ENCODE measurements around the gene USP34. TPM values are rescaled to one million over a fixed set of nuclear protein-coding genes. Genes with fewer than 3 reads are reported as not detected.

Gene USP34
- polyA plus RNA-seq, 4 donors: 35.0 to 90.2 (median 44.3) TPM

DNA sequence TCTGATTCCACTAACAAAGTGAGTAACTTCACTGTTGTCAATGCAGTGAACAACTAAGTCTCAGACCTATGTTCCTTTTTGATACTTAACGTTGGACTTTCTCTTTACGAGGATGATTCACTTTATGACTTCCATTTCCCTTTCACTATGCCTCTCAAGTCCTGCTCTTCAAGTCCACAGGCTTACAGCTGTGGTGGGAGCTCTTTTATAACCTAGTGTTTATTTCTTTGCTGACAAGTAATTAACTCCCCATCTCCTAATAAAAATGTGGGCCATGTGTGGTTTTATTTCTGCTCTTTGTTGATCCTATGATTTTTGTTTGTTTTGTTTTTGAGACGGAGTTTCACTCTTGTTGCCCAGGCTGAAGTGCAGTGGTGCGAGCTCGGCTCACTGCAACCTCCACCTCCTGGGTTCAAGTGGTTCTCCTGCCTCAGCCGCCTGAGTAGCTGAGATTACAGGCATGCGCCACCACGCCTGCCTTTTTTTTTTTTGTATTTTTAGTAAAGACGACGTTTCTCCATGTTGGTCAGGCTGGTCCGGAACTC, 142.1 kb downstream of the USP34 start:
- DNase-seq: peak; percentile 56 to 86
- no peak overlapping the region for H3K4me3 ChIP-seq (ENCODE audit: low read depth in 1 of 3, low read length in 3 of 3)

DNA sequence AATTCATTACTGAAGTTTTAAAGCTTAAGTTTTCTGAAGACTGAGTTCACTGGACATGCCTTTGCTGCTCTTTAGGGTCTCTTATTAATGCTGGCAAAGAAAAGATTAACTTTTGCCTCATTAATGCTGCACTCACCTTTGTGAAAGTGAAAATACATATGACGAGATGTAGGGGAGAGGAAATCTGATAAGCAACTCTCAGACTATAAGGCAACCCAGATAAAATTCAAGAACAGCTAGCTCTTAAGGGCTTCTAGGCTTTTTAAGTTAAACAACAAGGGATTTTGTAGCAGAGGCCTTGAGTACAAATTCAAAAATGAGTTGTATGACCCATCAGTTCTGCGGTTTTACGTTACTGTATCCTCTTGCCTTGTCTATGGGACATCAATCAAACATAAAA, 143.7 kb downstream of the USP34 start:
- 45 to 68% (median 55%) methylated on average over 3 of the region's 3 CpGs for WGBS, 3 donors
- FAIRE-seq: no peak
- Histone ChIP-seq H3K9me3 (ENCODE audit: control insufficient read depth in 2 of 2, insufficient read depth in 1 of 2, low read depth in 1 of 2, low read length in 1 of 2) (no peaks in the 10 kb centered on the region), H3K27me3 (ENCODE audit: control insufficient read depth in 3 of 3, insufficient read depth in 3 of 3, low read length in 3 of 3) (no peaks in the 10 kb centered on the region), H3K27ac (ENCODE audit: low read depth in 1 of 3, low read length in 2 of 3) (no peak overlapping the region), H3K4me1 (ENCODE audit: control insufficient read depth in 3 of 3, insufficient read depth in 2 of 3, low read depth in 1 of 3, low read length in 2 of 3) (no peaks in the 10 kb centered on the region), H3K4me3 (ENCODE audit: low read depth in 1 of 3, low read length in 3 of 3) (no peak overlapping the region), H3K36me3 (ENCODE audit: control insufficient read depth in 3 of 3, insufficient read depth in 2 of 3, low read depth in 1 of 3, low read length in 3 of 3) (peaks cover 4 to 25% (median 4%) of the 10 kb centered on the region in 3 donors)
- DNase-seq: peak in 1 of 2 donors; percentile 40

More for the DNA sequence above, 142.1 kb downstream of the USP34 start:
- H3K4me1 ChIP-seq (ENCODE audit: control insufficient read depth in 3 of 3, insufficient read depth in 2 of 3, low read depth in 1 of 3, low read length in 2 of 3): no peaks in the 10 kb centered on the region
- WGBS, 3 donors: 64 to 66% (median 66%) methylated on average over 11 of the region's 11 CpGs
- peaks cover 0 to 21% (median 5%) of the 10 kb centered on the region in 3 donors for H3K36me3 ChIP-seq (ENCODE audit: control insufficient read depth in 3 of 3, insufficient read depth in 2 of 3, low read depth in 1 of 3, low read length in 3 of 3)
- H3K27ac ChIP-seq (ENCODE audit: low read depth in 1 of 3, low read length in 2 of 3): peak overlapping the region in 2 of 3 donors; percentile 12 to 26
- FAIRE-seq: no peak
- H3K9me3 ChIP-seq (ENCODE audit: control insufficient read depth in 2 of 2, insufficient read depth in 1 of 2, low read depth in 1 of 2, low read length in 1 of 2): no peaks in the 10 kb centered on the region
- H3K27me3 ChIP-seq (ENCODE audit: control insufficient read depth in 3 of 3, insufficient read depth in 3 of 3, low read length in 3 of 3): no peaks in the 10 kb centered on the region

DNA sequence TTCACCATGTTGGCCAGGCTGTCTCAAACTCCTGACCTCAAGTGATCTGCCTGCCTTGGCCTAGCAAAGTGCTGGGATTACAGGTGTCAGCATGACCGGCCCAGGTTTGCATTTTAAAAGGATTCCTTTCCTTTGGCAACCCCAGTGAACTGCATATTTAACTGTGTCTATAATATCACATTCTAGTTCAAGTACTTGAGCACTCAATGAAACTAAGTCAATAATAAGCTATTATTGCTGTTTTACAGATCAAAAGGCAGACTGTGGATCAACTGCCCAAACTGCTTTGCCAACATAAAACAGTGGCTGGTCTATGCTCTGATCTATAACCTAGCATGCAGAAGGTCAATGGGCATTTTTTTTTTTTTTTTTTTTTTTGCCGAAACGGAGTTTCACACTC, 144.5 kb downstream of the USP34 start:
- Histone ChIP-seq H3K27ac (ENCODE audit: low read depth in 1 of 3, low read length in 2 of 3) (peak overlapping the region in 2 of 3 donors; percentile 14 to 44), H3K27me3 (ENCODE audit: control insufficient read depth in 3 of 3, insufficient read depth in 3 of 3, low read length in 3 of 3) (no peaks in the 10 kb centered on the region), H3K36me3 (ENCODE audit: control insufficient read depth in 3 of 3, insufficient read depth in 2 of 3, low read depth in 1 of 3, low read length in 3 of 3) (peaks cover 4 to 30% (median 4%) of the 10 kb centered on the region in 3 donors), H3K4me1 (ENCODE audit: control insufficient read depth in 3 of 3, insufficient read depth in 2 of 3, low read depth in 1 of 3, low read length in 2 of 3) (no peaks in the 10 kb centered on the region), H3K9me3 (ENCODE audit: control insufficient read depth in 2 of 2, insufficient read depth in 1 of 2, low read depth in 1 of 2, low read length in 1 of 2) (no peaks in the 10 kb centered on the region), H3K4me3 (ENCODE audit: low read depth in 1 of 3, low read length in 3 of 3) (no peak overlapping the region)
- 18 to 73% (median 24%) methylated on average over 3 of the region's 3 CpGs for WGBS, 3 donors
- DNase-seq: peak in 1 of 2 donors; percentile 44
- FAIRE-seq: no peak

DNA sequence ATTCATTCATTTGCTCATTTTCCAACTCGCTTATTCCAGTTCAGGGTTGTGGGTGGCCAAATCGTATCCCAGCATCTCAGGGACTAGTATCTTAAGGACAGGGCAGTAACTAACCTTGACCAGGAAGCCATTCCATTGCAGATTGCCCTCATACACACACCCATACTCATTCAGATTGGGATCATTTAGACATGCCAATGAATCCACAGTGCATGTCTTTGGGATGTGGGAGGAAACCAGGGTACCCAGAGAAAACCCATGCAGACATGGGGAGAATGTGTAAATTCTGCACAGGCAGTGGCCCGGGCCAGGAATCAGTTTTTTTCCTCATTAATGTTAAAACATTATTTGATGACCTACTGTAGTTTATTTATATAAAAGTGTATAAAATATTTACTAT, 150.7 kb downstream of the USP34 start:
- WGBS, 3 donors: 95 to 98% (median 96%) methylated on average over 3 of the region's 3 CpGs
- Histone ChIP-seq H3K4me1 (ENCODE audit: control insufficient read depth in 3 of 3, insufficient read depth in 2 of 3, low read depth in 1 of 3, low read length in 2 of 3) (no peaks in the 10 kb centered on the region), H3K27ac (ENCODE audit: low read depth in 1 of 3, low read length in 2 of 3) (no peak overlapping the region), H3K9me3 (ENCODE audit: control insufficient read depth in 2 of 2, insufficient read depth in 1 of 2, low read depth in 1 of 2, low read length in 1 of 2) (no peaks in the 10 kb centered on the region), H3K27me3 (ENCODE audit: control insufficient read depth in 3 of 3, insufficient read depth in 3 of 3, low read length in 3 of 3) (no peaks in the 10 kb centered on the region), H3K36me3 (ENCODE audit: control insufficient read depth in 3 of 3, insufficient read depth in 2 of 3, low read depth in 1 of 3, low read length in 3 of 3) (peaks cover 4 to 47% (median 7%) of the 10 kb centered on the region in 3 donors), H3K4me3 (ENCODE audit: low read depth in 1 of 3, low read length in 3 of 3) (no peak overlapping the region)
- FAIRE-seq: no peak
- no peak for DNase-seq

DNA sequence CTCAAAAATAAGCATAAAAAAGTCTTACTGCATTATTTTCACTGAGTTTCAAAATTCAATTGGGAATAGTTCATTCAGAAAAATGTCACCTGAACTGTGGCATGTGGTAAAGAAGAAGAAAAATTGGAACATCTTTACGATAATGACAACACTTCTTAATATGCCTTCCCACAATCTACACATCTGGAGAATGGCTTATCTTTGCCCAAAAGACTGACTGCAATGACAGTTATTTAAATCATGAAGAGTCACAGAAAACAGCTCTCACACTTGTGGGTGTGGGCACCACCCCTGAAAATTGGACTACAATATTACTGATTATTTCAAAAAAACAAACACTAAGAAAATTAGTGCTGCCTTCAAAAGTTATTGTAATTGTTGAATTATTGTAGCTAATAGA, 152.3 kb downstream of the USP34 start:
- FAIRE-seq: no peak
- DNase-seq: no peak
- Histone ChIP-seq H3K36me3 (ENCODE audit: control insufficient read depth in 3 of 3, insufficient read depth in 2 of 3, low read depth in 1 of 3, low read length in 3 of 3) (peaks cover 4 to 44% (median 5%) of the 10 kb centered on the region in 3 donors), H3K27me3 (ENCODE audit: control insufficient read depth in 3 of 3, insufficient read depth in 3 of 3, low read length in 3 of 3) (no peaks in the 10 kb centered on the region), H3K4me1 (ENCODE audit: control insufficient read depth in 3 of 3, insufficient read depth in 2 of 3, low read depth in 1 of 3, low read length in 2 of 3) (no peaks in the 10 kb centered on the region), H3K4me3 (ENCODE audit: low read depth in 1 of 3, low read length in 3 of 3) (no peak overlapping the region), H3K9me3 (ENCODE audit: control insufficient read depth in 2 of 2, insufficient read depth in 1 of 2, low read depth in 1 of 2, low read length in 1 of 2) (no peaks in the 10 kb centered on the region), H3K27ac (ENCODE audit: low read depth in 1 of 3, low read length in 2 of 3) (no peak overlapping the region)
- WGBS, 3 donors: 97 to 100% (median 98%) methylated on average over 1 of the region's 1 CpG

DNA sequence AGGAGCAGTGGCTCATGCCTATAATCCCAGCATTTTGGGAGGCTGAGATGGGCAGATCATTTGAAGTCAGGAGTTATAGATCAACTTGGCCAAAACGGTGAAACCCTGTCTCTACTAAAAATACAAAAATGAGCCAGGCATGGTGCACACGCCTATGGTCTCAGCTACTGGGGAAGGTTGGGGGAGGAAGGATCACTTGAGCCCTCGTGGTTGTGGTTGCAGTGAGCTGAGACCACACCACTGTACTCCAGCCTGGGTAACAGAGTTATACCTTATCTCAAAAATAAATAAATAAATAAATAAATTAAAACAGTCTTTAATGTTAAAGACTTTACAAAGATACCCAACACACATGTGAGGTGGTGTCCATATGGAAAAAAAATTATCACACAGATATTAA, 174.9 kb downstream of the USP34 start:
- Histone ChIP-seq H3K4me1 (ENCODE audit: control insufficient read depth in 3 of 3, insufficient read depth in 2 of 3, low read depth in 1 of 3, low read length in 2 of 3) (no peaks in the 10 kb centered on the region), H3K27ac (ENCODE audit: low read depth in 1 of 3, low read length in 2 of 3) (no peak overlapping the region), H3K36me3 (ENCODE audit: control insufficient read depth in 3 of 3, insufficient read depth in 2 of 3, low read depth in 1 of 3, low read length in 3 of 3) (peaks cover 7 to 30% (median 9%) of the 10 kb centered on the region in 3 donors), H3K27me3 (ENCODE audit: control insufficient read depth in 3 of 3, insufficient read depth in 3 of 3, low read length in 3 of 3) (no peaks in the 10 kb centered on the region), H3K9me3 (ENCODE audit: control insufficient read depth in 2 of 2, insufficient read depth in 1 of 2, low read depth in 1 of 2, low read length in 1 of 2) (no peaks in the 10 kb centered on the region), H3K4me3 (ENCODE audit: low read depth in 1 of 3, low read length in 3 of 3) (no peak overlapping the region)
- DNase-seq: no peak
- no peak for FAIRE-seq
- 77 to 91% (median 84%) methylated on average over 3 of the region's 3 CpGs for WGBS, 3 donors

DNA sequence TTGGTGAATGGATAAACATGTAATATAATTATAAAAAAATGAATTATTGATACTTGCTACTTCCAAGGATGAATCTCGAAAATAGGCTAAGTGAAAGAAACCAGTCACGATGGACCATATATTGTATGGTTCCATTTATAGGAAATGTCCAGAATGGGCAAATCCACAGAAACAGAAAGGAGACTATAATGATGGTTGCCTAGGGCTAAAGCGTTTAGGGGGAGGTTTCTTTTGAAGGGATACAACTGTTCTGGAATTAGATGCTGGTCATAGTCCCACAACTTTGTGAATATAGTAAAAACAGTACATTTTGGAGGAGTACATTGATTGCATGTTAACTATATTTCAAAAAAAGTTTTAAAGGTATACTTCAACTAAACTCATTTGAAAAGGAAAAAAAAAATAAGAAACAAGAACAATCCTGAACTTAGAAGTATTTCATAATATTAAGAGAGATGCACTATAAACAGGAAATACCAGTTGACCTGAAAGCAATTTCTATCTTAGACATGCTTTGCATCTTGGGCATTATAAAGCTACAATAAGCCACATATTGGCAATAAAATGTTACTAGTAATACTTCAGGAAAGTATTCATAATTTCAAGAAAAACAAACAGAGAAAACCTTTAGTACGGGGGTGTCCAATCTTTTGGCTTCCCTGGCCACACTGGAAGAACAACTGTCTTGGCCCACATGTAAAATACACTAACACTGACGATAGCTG, 178.9 kb downstream of the USP34 start:
- H3K27ac ChIP-seq (ENCODE audit: low read depth in 1 of 3, low read length in 2 of 3): no peak overlapping the region
- no peak overlapping the region for H3K4me3 ChIP-seq (ENCODE audit: low read depth in 1 of 3, low read length in 3 of 3)
- peaks cover 4 to 14% (median 11%) of the 10 kb centered on the region in 3 donors for H3K36me3 ChIP-seq (ENCODE audit: control insufficient read depth in 3 of 3, insufficient read depth in 2 of 3, low read depth in 1 of 3, low read length in 3 of 3)
- no peaks in the 10 kb centered on the region for H3K27me3 ChIP-seq (ENCODE audit: control insufficient read depth in 3 of 3, insufficient read depth in 3 of 3, low read length in 3 of 3)
- FAIRE-seq (no peak), DNase-seq (no peak)
- 72 to 89% (median 75%) methylated on average over 5 of the region's 5 CpGs for WGBS, 3 donors
- H3K9me3 ChIP-seq (ENCODE audit: control insufficient read depth in 2 of 2, insufficient read depth in 1 of 2, low read depth in 1 of 2, low read length in 1 of 2): no peaks in the 10 kb centered on the region
- H3K4me1 ChIP-seq (ENCODE audit: control insufficient read depth in 3 of 3, insufficient read depth in 2 of 3, low read depth in 1 of 3, low read length in 2 of 3): peaks cover 0 to 2% (median 0%) of the 10 kb centered on the region in 3 donors

DNA sequence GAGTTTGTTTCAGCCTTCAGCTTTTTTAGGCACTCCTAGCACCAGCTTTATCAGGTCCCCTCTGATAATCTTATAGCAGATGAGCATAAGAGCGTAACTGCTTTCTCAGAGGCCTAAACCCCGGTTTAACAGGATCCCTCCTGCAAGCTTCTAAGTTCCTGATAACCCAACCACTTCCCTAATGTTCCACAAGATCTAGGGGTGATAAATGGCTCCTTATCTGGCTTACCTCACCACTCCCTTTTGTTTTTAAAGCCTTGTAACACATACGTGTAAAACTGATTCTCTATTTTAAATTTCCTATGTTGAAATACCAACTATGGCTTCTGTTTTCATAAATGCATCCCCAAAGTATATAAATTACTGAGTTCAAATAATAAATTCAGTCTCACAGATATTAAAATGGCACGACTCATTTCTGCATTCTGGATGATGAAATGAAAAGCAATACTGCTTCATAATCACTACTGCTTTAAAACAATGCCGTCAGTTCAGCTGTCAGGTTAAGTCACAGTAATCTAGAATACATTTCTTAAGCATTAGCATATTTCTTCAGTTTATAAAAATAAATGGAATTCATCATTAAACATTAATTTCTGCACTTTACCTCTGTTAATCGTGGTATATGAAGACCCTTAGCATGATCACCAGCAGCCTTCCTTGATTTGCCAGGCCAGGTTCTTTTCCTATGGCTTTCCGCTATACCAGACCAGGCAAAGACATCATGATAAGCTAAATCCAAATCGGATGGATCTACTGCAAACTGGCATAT, 182.6 kb downstream of the USP34 start:
- peaks cover 0 to 9% (median 6%) of the 10 kb centered on the region in 3 donors for H3K36me3 ChIP-seq (ENCODE audit: control insufficient read depth in 3 of 3, insufficient read depth in 2 of 3, low read depth in 1 of 3, low read length in 3 of 3)
- FAIRE-seq (no peak), DNase-seq (peak in 1 of 2 donors; percentile 32)
- WGBS, 3 donors: 66 to 81% (median 75%) methylated on average over 8 of the region's 8 CpGs
- no peak overlapping the region for H3K27ac ChIP-seq (ENCODE audit: low read depth in 1 of 3, low read length in 2 of 3)
- peaks cover 0 to 2% (median 0%) of the 10 kb centered on the region in 3 donors for H3K4me1 ChIP-seq (ENCODE audit: control insufficient read depth in 3 of 3, insufficient read depth in 2 of 3, low read depth in 1 of 3, low read length in 2 of 3)
- H3K9me3 ChIP-seq (ENCODE audit: control insufficient read depth in 2 of 2, insufficient read depth in 1 of 2, low read depth in 1 of 2, low read length in 1 of 2): no peaks in the 10 kb centered on the region
- no peaks in the 10 kb centered on the region for H3K27me3 ChIP-seq (ENCODE audit: control insufficient read depth in 3 of 3, insufficient read depth in 3 of 3, low read length in 3 of 3)
- H3K4me3 ChIP-seq (ENCODE audit: low read depth in 1 of 3, low read length in 3 of 3): no peak overlapping the region

All from small intestine (tissue), 7 donors.